Measurements from ENCODE around the gene LYSMD4.

The LYSMD4 gene

GRCh38 chr15:99706557-99707303 lies 26.5 kb downstream of the LYSMD4 start:
- DNase-seq (ENCODE audit: low read depth) = no peak

- DNase-seq (ENCODE audit: low read depth) = peak; percentile 73
Observed at GRCh38 chr15:99704444-99704838, 28.8 kb downstream of the LYSMD4 start.

- peak; percentile 80 for DNase-seq (ENCODE audit: low read depth)
Observed at GRCh38 chr15:99703603-99704443, 29.4 kb downstream of the LYSMD4 start.

DNA sequence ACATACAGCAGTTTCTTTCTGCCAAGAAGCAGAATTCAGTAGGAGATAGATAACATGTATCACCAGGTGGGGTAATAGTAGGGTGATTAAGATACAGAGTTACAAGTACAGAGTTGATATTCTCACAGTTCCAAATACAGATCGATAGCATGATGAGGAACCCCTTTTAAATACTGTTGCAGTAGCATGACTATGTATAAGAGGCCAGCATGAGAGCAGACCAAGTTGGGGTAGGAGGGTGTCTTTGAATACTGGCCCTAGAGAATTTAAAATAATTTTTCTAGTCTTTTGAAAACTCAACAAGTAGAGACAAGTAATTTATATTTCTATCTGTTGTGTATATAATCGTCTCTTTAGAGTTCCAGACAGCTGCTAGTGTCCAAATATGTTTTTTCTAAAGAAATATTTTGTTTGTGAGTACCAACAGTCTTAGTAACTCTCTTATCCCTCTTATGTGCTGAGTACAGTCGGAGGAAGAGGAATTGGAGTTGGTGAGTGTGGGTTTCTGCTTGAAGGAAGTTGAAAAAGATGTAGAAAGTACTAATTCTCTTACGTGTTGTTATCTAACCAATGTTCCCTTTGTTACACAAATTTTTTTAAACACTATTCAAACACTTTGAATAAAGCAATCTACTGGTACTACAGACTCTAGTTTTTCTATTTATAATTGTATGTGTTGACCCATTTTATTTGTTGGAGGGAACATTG lies 30.2 kb downstream of the LYSMD4 start:
- DNase-seq (ENCODE audit: low read depth) = no peak

DNA sequence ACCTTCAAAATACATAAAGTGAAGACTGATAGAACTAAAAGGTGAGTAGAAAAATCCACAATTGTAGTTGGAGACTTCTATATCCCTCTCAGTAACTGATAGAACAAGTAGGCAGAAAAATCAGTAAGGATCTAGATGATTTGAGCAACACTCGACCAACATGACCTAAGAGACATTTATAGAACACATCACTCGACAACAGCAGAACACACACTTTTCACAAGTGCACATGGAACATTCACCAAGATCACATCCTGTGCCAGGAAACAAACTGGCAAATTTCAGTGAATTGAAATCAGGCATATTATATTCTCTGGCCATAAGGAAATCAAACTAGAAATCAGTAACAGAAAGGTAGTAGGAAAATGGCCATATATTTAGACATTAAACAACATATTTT lies 37.1 kb downstream of the LYSMD4 start:
- DNase-seq (ENCODE audit: low read depth) = no peak

GRCh38 chr15:99692825-99693224 lies 40.4 kb downstream of the LYSMD4 start:
- DNase-seq (ENCODE audit: low read depth) = no peak

GRCh38 chr15:99686290-99686689 lies 46.9 kb downstream of the LYSMD4 start:
- DNase-seq (ENCODE audit: low read depth) = no peak

DNA sequence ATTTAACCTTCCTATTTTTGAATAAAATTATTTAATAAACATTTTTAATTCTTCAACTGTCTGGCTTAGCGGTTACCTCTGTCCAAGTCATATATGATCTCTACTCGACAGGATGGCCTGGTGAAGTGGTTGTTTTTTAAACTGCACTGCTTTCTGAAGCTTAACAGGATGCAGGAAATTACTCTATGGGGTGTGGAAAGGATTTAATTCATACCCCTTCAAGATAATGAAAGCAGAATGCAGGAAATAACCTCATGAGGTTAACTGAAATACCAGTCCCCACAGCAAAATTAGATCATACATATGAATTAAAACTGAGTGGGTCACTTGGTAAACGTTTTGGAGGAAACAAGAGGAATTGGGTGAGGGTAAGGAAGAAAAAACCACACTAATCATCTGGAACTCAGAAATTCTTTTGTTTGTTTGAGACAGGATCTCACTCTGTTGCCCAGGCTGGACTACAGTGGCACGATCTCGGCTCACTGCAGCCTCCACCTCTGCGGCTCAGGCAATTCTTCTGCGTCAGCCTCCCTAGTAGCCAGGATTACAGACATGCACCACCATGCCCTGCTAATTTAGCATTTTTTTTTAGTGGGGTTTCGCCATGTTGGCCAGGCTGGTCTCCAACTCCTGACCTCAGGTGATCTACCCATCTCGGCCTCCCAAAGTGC lies 50.1 kb downstream of the LYSMD4 start:
- DNase-seq (ENCODE audit: low read depth) = no peak

DNA sequence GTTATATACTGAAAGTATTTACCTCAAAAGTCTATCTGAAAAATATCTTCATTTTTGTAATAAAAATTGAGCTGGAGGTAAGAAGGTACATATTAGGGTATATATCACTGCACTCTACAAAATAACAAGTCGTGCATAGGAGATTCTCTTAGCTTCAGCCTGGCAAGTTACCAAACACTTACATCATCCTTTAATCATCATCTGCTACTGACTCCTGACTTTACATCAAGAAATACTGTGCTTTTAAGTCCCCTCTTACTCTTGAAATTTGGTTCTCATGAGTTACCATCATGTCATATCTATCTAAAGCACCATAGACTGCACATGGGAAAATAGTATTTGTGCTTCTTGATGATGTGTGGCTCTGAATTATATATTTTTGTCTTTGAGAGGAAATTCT lies 50.8 kb downstream of the LYSMD4 start:
- peak; percentile 37 for DNase-seq (ENCODE audit: low read depth)

DNA sequence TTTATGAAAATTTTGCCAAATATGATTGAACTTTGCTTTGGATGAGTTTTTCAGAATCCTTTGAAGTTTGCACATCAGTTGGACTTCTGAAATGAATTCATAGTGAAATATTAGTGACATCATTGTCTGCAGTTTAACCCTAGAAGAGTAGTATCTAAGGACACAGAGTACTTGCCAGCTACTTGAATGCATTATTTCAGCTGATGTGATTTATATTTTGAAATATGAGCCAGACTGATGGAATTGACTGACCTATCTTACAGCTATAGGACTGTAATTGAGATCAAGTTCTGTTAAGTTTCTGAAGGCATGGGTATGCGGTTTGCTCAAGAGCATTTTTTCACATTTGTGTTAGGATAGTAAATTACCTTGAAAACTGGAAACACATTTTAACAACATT lies 51.2 kb downstream of the LYSMD4 start:
- no peak for DNase-seq (ENCODE audit: low read depth)

DNA sequence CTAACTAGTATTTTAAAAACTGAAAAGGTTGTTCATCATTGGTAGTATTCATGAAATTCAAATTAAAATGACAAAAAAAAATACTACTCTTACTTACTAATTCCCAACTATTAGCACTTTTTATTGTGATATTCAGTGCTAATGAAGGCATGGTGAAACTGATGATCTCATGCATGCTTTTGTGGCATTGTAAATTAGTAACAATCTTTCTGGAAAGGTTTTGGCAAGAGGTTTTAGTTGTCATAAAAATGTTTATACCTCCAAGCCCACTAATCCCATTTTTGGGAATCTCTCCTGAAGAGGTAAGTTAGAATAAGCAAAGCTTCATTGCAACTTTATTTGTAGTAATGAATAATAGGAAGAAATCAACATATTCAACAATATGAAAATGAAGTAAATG lies 53.0 kb downstream of the LYSMD4 start:
- DNase-seq (ENCODE audit: low read depth) = no peak

GRCh38 chr15:99677540-99678134 lies 55.6 kb downstream of the LYSMD4 start:
- no peak for DNase-seq (ENCODE audit: low read depth)
